Stimulated activated memory B cell treated with anti-CD40 and anti-IgM and Interleukin-4, amounts not matched to agents 10 μg/mL and 1 μg/mL and 100 μg/mL, for 72 hours (primary cell): Measurements from ENCODE around the gene PRDM11.

Source experiments
- ATAC-seq: fragments of 150-1000 bp; cut with Tn5 transposase; 2 replicates; pipeline ENCODE4 v1.10.0; 2021
- H3K27ac Mint-ChIP-seq: one replicate; pipeline ENCODE4 v1.8.0; 2022; ENCODE audit warnings: mild to moderate bottlenecking, mixed read lengths
- H3K27me3 Mint-ChIP-seq: one replicate; pipeline ENCODE4 v1.8.0; 2022; ENCODE audit warnings: mixed read lengths
- H3K36me3 Mint-ChIP-seq: one replicate; pipeline ENCODE4 v1.8.0; 2022; ENCODE audit warnings: mixed read lengths
- H3K4me1 Mint-ChIP-seq: one replicate; pipeline ENCODE4 v1.8.0; 2022; ENCODE audit warnings: mixed read lengths
- H3K4me3 Mint-ChIP-seq: one replicate; pipeline ENCODE4 v1.8.0; 2022; ENCODE audit warnings: mild to moderate bottlenecking, moderate library complexity, mixed read lengths
- H3K9me3 Mint-ChIP-seq: one replicate; pipeline ENCODE4 v1.8.0; 2022; ENCODE audit warnings: mixed read lengths

PRDM11 gene

DNA sequence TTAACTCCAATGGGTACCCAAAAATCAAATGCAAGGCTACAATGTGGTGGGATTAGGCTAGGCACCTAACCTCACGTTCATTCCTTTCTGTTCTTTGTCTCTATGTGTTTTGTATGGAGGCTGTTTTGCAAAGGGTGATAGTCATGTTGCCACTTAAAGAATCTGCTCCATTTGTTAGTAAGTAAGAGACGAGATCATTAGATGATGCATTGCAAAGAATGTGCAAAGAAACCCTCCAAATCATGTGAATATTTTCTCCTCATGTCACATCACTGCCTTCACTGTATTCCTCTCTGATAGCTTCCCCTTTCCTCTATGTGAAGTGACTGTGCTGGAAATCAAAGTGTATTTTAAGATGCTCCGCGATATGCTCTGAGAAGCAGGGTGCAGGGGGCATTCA is 127.8 kb downstream of the PRDM11 start:
- no peak overlapping the region for H3K27ac Mint-ChIP-seq
- H3K4me3 Mint-ChIP-seq, result no peak overlapping the region
- H3K9me3 Mint-ChIP-seq, result peaks cover 5% of the 10 kb centered on the region
- H3K4me1 Mint-ChIP-seq, result no peaks in the 10 kb centered on the region
- no peaks in the 10 kb centered on the region for H3K36me3 Mint-ChIP-seq
- H3K27me3 Mint-ChIP-seq, result peaks cover 63% of the 10 kb centered on the region
- no peak for ATAC-seq

DNA sequence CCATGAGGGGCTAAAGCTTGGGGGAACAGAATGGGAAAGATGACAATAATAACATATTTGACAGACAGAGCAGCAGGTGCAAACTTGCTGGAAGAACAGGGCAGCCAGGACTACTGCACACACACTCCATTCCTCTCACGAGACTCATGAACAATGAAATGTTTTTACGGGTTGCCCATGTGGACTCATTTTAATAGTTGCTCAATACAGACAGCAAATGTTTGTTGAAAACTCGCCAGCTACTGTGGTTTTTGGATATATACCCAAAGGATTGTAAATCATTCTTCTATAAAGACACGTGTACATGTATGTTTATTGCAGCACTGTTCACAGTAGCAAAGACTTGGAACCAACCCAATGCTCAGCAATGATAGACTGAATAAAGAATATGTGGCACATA is 129.4 kb downstream of the PRDM11 start:
- peaks cover 79% of the 10 kb centered on the region for H3K27me3 Mint-ChIP-seq
- no peaks in the 10 kb centered on the region for H3K36me3 Mint-ChIP-seq
- H3K4me1 Mint-ChIP-seq, result no peaks in the 10 kb centered on the region
- ATAC-seq, result no peak
- H3K27ac Mint-ChIP-seq, result no peak overlapping the region
- H3K9me3 Mint-ChIP-seq, result peaks cover 8% of the 10 kb centered on the region
- H3K4me3 Mint-ChIP-seq, result no peak overlapping the region

DNA sequence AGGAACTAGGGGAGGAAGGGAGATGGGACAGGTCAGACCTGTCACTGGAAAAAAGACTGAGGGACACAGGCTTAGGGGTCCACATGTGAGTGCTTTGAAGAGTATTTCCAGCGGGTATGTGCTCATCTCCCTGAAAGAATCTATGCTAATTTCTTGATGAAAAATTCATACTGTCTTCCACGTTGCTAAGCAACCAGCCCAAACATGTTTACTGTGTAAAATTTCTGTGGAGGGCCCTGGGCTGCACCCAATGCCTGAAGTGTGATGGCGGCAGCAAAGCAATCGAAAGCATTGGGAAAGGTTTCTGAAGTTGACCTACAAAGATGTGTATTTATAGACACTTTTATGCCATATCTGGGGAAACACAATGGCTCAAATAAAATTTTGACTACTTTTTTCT is 132.3 kb downstream of the PRDM11 start:
- Mint-ChIP-seq H3K36me3 (no peaks in the 10 kb centered on the region), H3K4me3 (no peak overlapping the region), H3K9me3 (peaks cover 3% of the 10 kb centered on the region), H3K4me1 (no peaks in the 10 kb centered on the region), H3K27me3 (peaks cover 80% of the 10 kb centered on the region), H3K27ac (no peak overlapping the region)
- ATAC-seq, result no peak

DNA sequence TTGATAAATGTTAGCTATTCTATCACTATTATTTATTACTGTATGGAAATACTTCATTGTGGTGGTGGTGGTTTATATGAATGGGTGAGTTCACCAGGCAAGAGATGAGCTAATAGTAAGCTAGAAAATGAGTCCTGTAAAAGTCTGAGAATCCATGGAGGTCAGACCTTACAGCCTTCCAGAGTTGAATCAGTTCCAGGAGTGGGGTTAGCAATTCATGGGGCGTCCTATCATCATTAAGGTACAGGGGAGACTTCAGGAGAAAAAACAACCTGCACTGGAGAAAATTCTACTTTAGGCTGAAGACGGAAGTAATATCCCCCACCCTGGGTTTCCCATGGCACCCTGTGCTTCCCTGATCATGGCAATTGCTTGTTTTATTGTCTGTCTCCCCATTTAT is 133.2 kb downstream of the PRDM11 start:
- Mint-ChIP-seq H3K27ac (no peak overlapping the region), H3K36me3 (no peaks in the 10 kb centered on the region)

DNA sequence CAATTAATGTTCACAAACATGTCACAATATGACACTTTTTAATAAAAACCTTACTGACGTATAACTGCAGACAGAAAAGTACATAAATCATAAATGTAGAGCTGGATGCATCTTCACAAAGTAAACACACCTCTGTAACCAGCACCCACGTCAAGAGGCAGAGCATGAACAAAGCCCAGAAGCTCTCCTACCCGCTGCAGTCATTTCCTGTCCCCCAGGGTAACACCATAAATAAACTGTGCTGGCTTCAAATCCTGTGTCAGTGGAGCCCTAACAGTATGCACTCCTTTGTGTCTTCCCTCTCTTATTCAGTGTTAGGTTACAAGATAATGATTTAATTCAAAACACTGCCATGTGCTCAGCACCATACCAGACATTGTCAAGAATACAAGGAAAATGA is 134.0 kb downstream of the PRDM11 start:
- no peak overlapping the region for H3K4me3 Mint-ChIP-seq
- no peak for ATAC-seq
- no peak overlapping the region for H3K27ac Mint-ChIP-seq
- H3K9me3 Mint-ChIP-seq, result peaks cover 3% of the 10 kb centered on the region
- H3K36me3 Mint-ChIP-seq, result no peaks in the 10 kb centered on the region
- H3K4me1 Mint-ChIP-seq, result no peaks in the 10 kb centered on the region
- peaks cover 82% of the 10 kb centered on the region for H3K27me3 Mint-ChIP-seq

More for the DNA sequence above, 133.2 kb downstream of the PRDM11 start:
- ATAC-seq, result no peak
- no peaks in the 10 kb centered on the region for H3K4me1 Mint-ChIP-seq
- peaks cover 84% of the 10 kb centered on the region for H3K27me3 Mint-ChIP-seq
- H3K9me3 Mint-ChIP-seq, result peaks cover 3% of the 10 kb centered on the region
- H3K4me3 Mint-ChIP-seq, result no peak overlapping the region

DNA sequence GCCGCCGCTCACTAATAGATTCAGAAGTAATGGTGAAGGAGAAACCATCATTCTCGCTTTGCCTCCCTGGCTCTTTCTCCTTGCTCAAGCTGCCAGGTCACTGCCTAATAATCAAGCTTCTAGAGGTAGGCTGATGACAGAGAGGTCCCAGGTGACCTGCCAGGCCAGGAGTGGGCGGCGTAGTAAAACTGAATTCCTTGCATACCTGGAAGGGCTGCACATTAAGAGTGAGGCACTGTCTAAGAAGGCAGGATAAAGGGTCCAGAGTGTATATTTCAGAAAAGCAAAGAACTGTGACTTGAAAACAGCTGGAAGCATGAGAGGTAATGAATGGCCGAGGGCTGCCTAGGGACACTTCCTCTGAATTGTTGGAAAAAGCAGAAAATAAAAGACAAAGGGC is 135.6 kb downstream of the PRDM11 start:
- Mint-ChIP-seq H3K4me1 (no peaks in the 10 kb centered on the region), H3K27me3 (peaks cover 89% of the 10 kb centered on the region), H3K4me3 (no peak overlapping the region), H3K27ac (no peak overlapping the region), H3K36me3 (no peaks in the 10 kb centered on the region), H3K9me3 (peaks cover 3% of the 10 kb centered on the region)
- ATAC-seq, result no peak
